Measurements from ENCODE around the gene CRYL1.

DNA sequence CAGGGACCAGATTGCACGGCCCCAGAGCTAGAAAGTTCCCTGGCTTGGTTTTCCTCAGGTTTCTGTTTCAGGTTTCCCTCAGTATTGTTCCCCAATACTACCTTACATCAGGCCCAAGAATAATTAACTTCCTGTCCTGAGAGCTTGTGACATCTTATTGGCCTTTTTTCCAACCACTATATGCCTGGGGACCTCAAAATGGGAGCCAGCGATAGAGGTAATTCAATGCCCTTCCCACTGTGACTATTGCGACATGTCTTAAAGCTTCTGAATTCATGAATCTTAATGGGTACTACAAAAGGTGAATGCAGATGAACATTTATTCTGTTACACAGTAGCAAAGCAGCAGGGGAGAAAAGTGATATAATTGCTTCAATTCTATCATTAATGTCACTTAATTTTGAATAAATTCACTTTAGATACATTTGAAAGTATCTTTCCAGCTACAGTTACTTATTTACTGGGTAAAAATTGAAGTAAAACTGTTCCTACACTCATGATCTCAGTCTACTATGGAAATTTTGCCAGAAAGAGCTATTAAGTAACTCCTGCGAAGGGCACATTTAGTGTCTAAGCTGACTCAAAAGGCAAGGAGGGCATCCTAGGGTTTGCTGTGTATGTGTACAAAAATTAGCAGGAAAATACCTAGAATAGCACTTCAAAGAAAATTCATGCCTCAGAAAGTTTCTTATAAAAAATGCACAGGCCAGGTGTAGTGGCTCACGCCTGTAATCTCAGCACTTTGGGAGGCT is 4.1 kb downstream of the CRYL1 start:
- TF ChIP-seq, protein P1, sequence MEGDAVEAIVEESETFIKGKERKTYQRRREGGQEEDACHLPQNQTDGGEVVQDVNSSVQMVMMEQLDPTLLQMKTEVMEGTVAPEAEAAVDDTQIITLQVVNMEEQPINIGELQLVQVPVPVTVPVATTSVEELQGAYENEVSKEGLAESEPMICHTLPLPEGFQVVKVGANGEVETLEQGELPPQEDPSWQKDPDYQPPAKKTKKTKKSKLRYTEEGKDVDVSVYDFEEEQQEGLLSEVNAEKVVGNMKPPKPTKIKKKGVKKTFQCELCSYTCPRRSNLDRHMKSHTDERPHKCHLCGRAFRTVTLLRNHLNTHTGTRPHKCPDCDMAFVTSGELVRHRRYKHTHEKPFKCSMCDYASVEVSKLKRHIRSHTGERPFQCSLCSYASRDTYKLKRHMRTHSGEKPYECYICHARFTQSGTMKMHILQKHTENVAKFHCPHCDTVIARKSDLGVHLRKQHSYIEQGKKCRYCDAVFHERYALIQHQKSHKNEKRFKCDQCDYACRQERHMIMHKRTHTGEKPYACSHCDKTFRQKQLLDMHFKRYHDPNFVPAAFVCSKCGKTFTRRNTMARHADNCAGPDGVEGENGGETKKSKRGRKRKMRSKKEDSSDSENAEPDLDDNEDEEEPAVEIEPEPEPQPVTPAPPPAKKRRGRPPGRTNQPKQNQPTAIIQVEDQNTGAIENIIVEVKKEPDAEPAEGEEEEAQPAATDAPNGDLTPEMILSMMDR (IDR thresholded peaks at IDR 0.05), result no peak
- TF ChIP-seq POLR2A (IDR thresholded peaks at IDR 0.05), result no peak

Measured in transverse colon (tissue), 3 donors.